PFSK-1 (cell line): ENCODE measurements around the gene ABLIM2.

ENCODE experiments used
- POLR2AphosphoS5 ChIP-seq: IDR thresholded peaks from 2 replicates; pipeline ENCODE4 v1.6.1; 2012; ENCODE audit warnings: low read depth, mild to moderate bottlenecking, control low read depth, low read length, moderate library complexity
- TAF1 ChIP-seq: IDR thresholded peaks from 2 replicates; pipeline ENCODE4 v1.6.1; 2012; ENCODE audit warnings: low read length, control low read depth, borderline replicate concordance; ENCODE audit not compliant: insufficient read depth

GRCh38 chr4:8179074-8179473, 20.5 kb upstream of the ABLIM2 start:
- TF ChIP-seq TAF1 = no peak
- no peak for TF ChIP-seq POLR2AphosphoS5
